Measurements from ENCODE around the gene VPS13D. TPM values are rescaled to one million over a fixed set of nuclear protein-coding genes. Genes with fewer than 3 reads are reported as not detected.

The VPS13D gene
- total RNA-seq, 4 donors from 2014 or later = 33.2 to 115 (median 56.5) TPM

GRCh38 chr1:12525311-12526181 is 295.7 kb downstream of the VPS13D start:
- DNase-seq = peak; percentile 74 to 79
- Histone ChIP-seq H3K27me3 (no peaks in the 10 kb centered on the region), H3K27ac (peak overlapping the region in 1 of 2 donors; percentile 42), H3K36me3 (no peaks in the 10 kb centered on the region), H3K9me3 (no peaks in the 10 kb centered on the region), H3K4me3 (no peak overlapping the region), H3K4me1 (no peaks in the 10 kb centered on the region)
- intact Hi-C loops (cut with DNase I; ENCODE audit: low total_unique reads) = no loop called here
- TF ChIP-seq CTCF (IDR thresholded peaks at IDR 0.05) (no peak), POLR2A (IDR thresholded peaks at IDR 0.05) (no peak)

GRCh38 chr1:12527564-12527963 is 297.7 kb downstream of the VPS13D start:
- TF ChIP-seq CTCF (IDR thresholded peaks at IDR 0.05) (no peak), POLR2A (IDR thresholded peaks at IDR 0.05) (no peak)
- Histone ChIP-seq H3K36me3 (no peaks in the 10 kb centered on the region), H3K4me1 (no peaks in the 10 kb centered on the region), H3K27me3 (no peaks in the 10 kb centered on the region), H3K9me3 (no peaks in the 10 kb centered on the region), H3K4me3 (no peak overlapping the region), H3K27ac (no peak overlapping the region)
- intact Hi-C loops (cut with DNase I; ENCODE audit: low total_unique reads) = no loop called here
- peak in 1 of 2 donors; percentile 10 for DNase-seq

GRCh38 chr1:12528021-12528852 is 298.4 kb downstream of the VPS13D start:
- no peak overlapping the region for H3K27ac ChIP-seq

GRCh38 chr1:12529640-12530174 is 299.9 kb downstream of the VPS13D start:
- Histone ChIP-seq H3K9me3 (no peaks in the 10 kb centered on the region), H3K4me1 (no peaks in the 10 kb centered on the region), H3K36me3 (no peaks in the 10 kb centered on the region), H3K27me3 (no peaks in the 10 kb centered on the region), H3K27ac (no peak overlapping the region), H3K4me3 (no peak overlapping the region)
- peak in 1 of 2 donors; percentile 1 for DNase-seq
- no peak for TF ChIP-seq CTCF (IDR thresholded peaks at IDR 0.05)
- TF ChIP-seq POLR2A (IDR thresholded peaks at IDR 0.05) = no peak
- intact Hi-C loops (cut with DNase I; ENCODE audit: low total_unique reads) = no loop called here

More at GRCh38 chr1:12528021-12528852, 298.4 kb downstream of the VPS13D start:
- TF ChIP-seq CTCF (IDR thresholded peaks at IDR 0.05) (no peak), POLR2A (IDR thresholded peaks at IDR 0.05) (no peak)
- no peaks in the 10 kb centered on the region for H3K27me3 ChIP-seq
- no peaks in the 10 kb centered on the region for H3K9me3 ChIP-seq
- peak; percentile 48 to 50 for DNase-seq
- intact Hi-C loops (cut with DNase I; ENCODE audit: low total_unique reads) = no loop called here
- no peak overlapping the region for H3K4me3 ChIP-seq
- H3K36me3 ChIP-seq = no peaks in the 10 kb centered on the region
- H3K4me1 ChIP-seq = no peaks in the 10 kb centered on the region

Measured in uterus (tissue), 4 donors.